NCI-H446 (cell line): Measurements from ENCODE around the gene ATP1A2.

ENCODE experiments used
- DNase-seq, 2 experiments: peaks; one replicate each; lab custom pipeline; 2025; lab: John Stamatoyannopoulos, UW

The ATP1A2 gene

DNA sequence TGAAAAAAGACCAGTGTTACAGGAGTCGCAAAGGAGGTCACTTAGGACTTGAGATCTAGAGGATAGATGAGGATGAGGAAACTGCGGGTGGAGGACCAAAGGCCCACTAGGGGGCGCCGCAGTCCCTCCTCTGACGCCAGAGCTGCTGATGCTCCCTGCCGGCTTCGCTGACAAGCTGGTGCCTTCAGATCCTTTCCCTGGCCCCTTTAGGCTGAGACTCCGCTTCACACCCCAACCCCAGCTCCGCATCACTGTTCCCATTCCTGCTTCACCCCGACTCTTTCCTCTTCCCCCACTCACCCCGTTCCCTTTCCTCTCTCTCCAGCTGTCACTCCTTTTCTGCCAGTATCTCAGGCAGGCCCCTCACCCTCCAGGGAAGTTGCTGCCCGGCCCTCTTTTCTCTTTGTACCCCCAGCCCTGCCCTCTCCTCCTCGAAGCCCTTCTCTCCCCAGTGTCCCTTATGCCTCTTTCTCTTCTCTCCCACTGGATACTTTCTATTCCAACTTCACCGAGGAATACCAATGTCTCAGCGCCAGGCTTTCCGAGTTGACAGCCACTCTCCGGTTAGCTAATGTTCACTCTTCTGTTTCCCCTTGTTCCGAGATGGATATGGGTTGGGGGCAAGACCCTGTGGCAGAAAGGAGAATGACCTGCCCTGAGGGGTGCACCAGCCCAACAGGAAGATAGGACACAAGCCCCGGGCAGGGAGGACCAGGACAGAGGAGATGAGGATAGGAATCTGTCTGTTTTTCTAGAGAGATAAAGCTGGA, 29.7 kb upstream of the ATP1A2 start:
- DNase-seq, result peak; percentile 39 to 79

GRCh38 chr1:160086456-160086892, 29.1 kb upstream of the ATP1A2 start:
- no peak for DNase-seq

DNA sequence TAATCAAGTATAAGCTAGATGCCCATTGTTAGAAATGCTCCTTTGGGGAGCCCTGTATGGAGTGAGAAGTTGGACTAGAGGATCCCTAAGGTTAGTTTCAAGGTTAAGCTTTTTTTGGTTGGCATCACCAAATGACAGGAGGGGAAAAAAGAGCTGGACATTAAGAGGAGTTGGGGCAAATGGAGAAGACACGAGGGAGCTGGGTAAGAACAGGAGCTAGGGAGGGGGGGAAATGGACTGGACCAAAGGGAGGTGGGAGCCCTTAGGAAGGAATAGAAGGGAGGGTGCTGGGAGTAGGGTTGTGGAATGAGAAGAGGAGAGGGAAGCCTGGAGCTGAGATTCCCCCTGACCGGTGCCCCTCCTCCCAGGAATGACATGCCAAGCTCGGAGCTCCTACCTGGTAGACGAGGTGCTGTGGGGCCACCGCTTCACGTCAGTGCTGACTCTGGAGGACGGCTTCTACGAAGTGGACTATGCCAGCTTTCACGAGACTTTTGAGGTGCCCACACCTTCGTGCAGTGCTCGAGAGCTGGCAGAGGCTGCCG, 28.4 kb upstream of the ATP1A2 start:
- no peak for DNase-seq

DNA sequence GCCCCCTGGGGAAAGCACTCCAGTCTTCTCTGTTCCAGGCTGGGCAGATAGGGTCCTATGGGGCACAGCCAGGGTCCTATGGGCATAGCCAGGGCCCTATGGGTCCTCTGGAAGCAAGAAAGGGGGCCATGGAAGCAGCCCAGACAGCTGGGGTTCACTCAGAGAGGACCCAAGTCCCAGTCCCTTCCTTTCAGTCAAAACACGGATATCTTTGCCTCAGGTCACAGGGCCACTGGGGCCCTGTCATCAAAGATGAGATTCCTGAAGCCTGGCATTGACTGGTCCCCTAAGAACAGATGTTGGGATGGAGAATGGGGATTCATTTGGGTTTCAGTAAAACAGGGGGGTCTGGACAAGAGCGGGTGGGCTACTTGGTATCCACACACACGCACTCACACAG, 25.7 kb upstream of the ATP1A2 start:
- no peak for DNase-seq

- DNase-seq, result no peak
These were observed 24.8 kb upstream of the ATP1A2 start for GRCh38 chr1:160090760-160091159.

DNA sequence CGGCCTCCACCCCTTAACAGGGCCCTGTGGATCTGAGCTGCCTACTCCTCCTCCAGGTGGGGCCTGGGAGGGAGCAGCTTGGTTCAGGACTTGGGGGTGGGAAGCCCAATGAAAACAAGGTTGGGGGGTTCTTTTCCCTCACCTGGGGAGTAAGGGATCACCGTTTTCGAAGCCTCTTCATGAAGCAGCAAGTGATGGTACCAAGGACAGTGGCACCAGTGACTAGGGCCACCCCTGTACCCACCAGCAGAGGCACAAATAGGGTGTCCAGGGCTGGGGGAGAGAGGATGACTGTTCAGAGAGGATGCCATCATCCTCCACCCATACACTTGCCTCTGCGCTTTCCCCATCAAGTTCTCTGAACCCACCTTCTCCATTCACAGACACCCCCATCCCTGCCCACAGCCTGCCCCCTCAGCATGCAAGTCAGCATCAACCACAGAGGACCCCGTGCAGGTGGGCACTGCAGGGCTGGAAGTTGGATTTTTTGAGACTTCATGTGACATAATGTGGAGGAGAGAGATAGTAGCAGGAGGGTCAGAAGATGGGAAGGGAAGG, 23.8 kb upstream of the ATP1A2 start:
- DNase-seq, result no peak

DNA sequence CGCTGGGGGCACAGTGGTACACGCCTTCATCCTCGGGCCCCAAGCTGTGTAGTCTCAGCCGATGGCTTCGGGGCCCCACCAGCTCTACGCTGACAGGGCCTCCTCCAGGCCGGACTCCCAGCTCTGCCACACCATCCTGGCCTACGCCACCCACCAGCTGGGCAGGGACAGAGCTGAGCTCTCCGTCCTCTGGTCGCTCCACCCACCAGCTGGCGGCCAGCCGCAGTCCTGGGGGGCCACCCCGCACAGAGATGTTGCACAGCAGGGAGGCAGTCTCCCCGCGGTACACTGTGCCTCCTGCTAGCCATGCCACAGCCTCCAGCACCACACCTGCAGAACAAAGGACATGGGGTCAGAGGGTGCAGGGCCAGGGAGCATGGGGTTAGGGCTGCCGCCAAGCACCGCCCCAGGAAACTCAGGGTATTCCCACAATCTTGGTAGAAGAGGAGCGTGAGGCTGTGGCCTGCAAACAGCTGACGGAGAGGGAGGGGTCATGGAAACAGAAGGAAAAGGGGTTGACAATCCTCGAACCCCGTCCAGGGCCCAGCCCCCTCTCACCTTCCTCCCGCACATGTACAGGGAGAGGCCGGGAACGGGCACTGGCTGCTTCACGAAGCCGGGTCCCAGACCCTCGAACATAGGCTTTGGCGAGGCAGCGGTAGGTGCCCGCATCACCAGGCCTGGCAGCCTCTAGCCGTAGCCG, 23.0 kb upstream of the ATP1A2 start:
- DNase-seq, result no peak

DNA sequence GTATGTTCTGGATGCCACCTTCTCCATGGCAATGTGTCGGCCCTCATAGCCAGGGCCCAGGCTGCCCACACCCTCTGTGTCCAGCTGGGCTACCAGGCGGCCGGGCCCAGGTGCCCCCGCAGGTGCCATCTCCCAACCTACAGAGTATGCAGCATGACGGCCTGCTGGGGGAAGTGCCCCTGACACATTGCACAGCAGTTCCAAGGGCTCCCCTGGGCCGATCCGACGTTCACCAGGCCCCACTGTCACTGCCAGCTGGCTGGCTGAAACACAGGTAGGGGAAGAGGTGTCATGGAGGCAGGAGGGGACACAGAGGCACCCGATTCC, 22.5 kb upstream of the ATP1A2 start:
- no peak for DNase-seq

GRCh38 chr1:160093624-160094290, 21.8 kb upstream of the ATP1A2 start:
- no peak for DNase-seq

GRCh38 chr1:160094291-160094625, 21.3 kb upstream of the ATP1A2 start:
- no peak for DNase-seq

- DNase-seq, result no peak
These were observed 20.8 kb upstream of the ATP1A2 start for GRCh38 chr1:160094806-160095205.

DNA sequence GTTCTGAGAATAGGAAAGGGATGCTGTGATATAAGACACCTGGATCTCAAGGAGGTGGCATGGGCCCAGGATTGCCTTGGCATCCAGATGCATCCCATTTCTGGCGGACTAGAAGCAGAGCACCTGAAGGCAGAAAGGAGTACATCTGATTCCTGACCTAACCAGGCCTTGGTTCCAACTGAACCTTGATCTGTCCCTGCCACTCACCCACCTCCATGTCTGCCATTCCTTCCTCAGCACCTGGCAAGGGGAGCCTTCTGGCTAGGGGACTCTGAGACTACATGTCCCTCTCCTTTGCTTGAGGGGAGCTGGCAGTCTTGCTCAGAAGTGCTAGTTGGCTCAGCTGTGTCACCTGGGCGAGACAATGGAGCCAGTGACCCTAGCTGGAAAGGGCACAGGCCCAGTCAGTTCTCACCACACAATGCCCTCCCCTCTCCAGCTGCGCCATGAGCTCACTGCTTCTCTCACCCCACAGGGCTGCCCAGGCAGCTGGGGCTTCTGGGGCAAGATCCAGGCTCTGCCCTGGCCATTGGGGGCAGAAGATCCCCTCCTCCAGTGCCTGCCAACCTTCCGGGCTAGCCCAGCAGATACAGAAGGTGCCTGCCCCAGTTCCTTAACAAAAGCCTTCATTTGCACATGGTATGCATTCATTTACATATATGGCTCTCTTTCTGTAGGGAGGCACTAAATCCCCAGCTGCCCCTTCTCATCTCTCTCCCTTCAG, 20.0 kb upstream of the ATP1A2 start:
- DNase-seq, result no peak

- no peak for DNase-seq
These were observed 19.1 kb upstream of the ATP1A2 start for GRCh38 chr1:160096274-160097116.

GRCh38 chr1:160097151-160097910, 18.2 kb upstream of the ATP1A2 start:
- no peak for DNase-seq

DNA sequence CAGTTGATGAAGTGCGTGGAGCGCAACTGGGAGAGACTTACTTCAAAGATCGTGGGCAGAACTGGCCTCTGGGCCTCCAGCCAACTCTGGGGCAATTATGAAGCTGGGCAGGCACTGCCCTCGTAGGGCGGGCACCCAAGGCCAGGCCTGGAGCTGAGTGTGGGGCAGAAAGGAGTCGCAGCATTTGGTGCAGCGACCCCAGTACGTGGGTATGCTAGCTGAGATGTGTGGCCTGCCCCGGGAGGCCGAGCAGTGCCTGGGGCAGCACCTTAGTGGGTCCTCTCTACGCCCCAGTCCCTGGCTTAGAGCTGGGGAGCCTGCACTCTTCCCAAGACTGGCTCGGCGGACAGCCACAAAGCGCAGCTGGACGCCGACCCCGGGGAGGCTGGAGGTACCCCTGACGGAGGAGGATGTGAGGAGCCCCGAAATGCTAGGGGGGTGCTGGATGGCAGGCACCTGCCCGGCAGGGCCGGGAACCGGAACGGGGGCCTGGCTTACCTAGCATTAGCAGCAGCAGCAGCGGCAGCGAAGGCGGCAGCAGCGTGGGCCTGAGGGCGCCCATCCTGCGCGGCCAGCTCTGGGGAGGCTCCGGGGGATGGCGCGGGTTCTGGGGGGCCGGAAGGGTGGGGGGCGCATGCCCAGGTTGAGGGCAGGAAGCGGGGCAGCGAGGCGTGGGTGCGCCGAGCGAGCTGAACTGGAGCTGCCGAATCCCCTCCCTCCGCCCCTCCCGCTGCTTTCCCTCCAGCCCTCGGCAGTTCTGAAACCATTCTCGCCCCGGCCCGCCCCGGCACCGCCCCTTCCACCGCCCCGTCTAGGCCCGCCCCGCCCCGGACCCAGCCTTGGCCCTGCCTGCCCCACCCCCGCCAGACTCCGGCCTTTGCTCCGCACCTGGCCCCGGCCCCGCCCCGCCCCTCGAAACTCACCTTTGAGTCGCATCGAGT, 17.4 kb upstream of the ATP1A2 start, which contains the start of gene IGSF8:
TSS of gene IGSF8 (minus strand) at position 709 of the 941 bp plus-strand sequence. CDS start at position 562, 147 bp downstream.
- peak in 1 of 2 experiments; percentile 78 for DNase-seq

DNA sequence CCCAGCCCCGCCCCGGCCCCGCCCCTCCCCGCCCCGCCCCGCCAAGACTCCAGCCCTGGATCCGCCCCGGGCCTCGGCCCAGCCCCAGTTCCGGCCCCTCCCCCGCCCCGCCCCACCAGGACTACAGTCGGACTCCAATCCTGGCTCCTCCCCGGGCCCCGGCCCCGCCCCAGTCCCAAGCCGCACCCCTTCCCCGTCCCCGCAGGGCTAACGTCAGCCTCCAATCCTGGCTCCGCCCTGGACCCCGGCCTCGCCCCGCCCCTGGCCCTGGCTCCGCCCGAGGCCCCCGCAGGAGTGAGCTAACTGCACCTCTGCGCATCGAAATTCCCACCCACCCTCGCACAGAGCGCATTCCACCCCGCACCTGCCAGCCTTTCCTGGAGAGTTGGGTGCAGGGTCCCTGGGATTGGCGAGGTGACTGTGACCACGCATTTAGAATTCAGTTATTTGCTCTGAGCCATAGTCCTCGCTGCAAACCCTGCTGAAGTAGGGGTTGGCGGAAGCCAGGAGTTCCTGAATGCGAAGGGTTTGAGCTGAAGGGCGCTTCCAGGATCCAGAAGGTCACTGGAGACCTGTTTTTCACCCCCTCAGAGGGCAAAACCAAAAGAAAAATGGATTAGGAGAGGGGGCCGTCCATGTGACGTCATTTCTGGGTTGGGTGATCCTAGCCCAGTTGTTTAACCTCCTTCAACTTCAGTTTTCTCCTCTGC, 16.6 kb upstream of the ATP1A2 start:
- DNase-seq, result peak; percentile 88 to 98

- no peak for DNase-seq
These were observed 15.7 kb upstream of the ATP1A2 start for GRCh38 chr1:160099716-160100375.
